K562 (cell line): ENCODE data around the gene TFAM. TPM values are rescaled to one million over a fixed set of nuclear protein-coding genes. Genes with fewer than 3 reads are reported as not detected.

Source experiments
- ATAC-seq: fragments of 200-7000 bp; cut with Tn5 transposase; 3 replicates; pipeline ENCODE4 v1.9.1; 2020; ENCODE audit warnings: moderate library complexity
- BruUV-seq: library from RNA; stranded (reverse); fragments of 400-500 nt; replicated peaks from 2 replicates; lab custom pipeline; 2021; lab: Mats Ljungman, UMichigan
- CTCF ChIA-PET: fragments of 300-600 bp; formaldehyde crosslinking; extraction: SDS; loops from one replicate; lab custom pipeline; 2021; ENCODE audit warnings: low intra/inter-chr PET ratio; lab: Yijun Ruan, JAX
- POLR2A ChIA-PET: fragments of 300-600, 350-650 bp; sonication (Branson Sonifier 250); formaldehyde crosslinking; extraction: SDS; loops from one replicate; lab custom pipeline; 2021; ENCODE audit warnings: antibody characterized with exemption, inconsistent platforms; lab: Yijun Ruan, JAX
- DNase-seq, 4 experiments: peaks; one replicate each; pipeline versions ENCODE4 v3.0.0 to v3.0.0-alpha.2; 2011 to 2018; ENCODE audit warnings: low spot score in 3 of 4, mixed read lengths in 3 of 4; ENCODE audit errors: extremely low read depth in 1 of 4
- FAIRE-seq: peaks from 2 replicates; lab custom pipeline; 2011; peaks lifted over from hg19 to GRCh38; lab: Jason Lieb, UNC
- H2AFZ ChIP-seq: 2 replicates; pipeline ENCODE4 v1.6.0; 2011; ENCODE audit warnings: low read depth, low read length, control low read depth, inconsistent platforms
- H3K27ac ChIP-seq: fragments of 200-600 bp; 3 replicates; pipeline ENCODE4 v1.8.0; 2011; ENCODE audit warnings: low read depth, mild to moderate bottlenecking, control low read depth, inconsistent platforms, low read length, moderate library complexity, mixed read lengths; ENCODE audit errors: extremely low read depth
- H3K27me3 ChIP-seq, 2 experiments: fragments of 300-600 bp in 1 of 2; 2 replicates in 1 of 2; 3 replicates in 1 of 2; pipeline versions ENCODE4 v1.6.0 to v1.8.0; 2011; ENCODE audit warnings: inconsistent platforms in 2 of 2, low read length in 2 of 2, mild to moderate bottlenecking in 1 of 2, mixed read lengths in 1 of 2, moderate library complexity in 1 of 2; ENCODE audit not compliant: control insufficient read depth in 2 of 2, insufficient read depth in 2 of 2
- H3K36me3 ChIP-seq: fragments of 300-600 bp; 3 replicates; pipeline ENCODE4 v1.8.0; 2011; ENCODE audit warnings: mild to moderate bottlenecking, low read length, inconsistent platforms; ENCODE audit not compliant: control insufficient read depth, insufficient read depth
- H3K4me1 ChIP-seq, 2 experiments: fragments of 200-600 bp in 1 of 2; replicated peaks in 1 of 2; 2 replicates in 1 of 2; 3 replicates in 1 of 2; pipeline versions ENCODE4 v1.5.1 to v1.8.0; 2011; ENCODE audit warnings: inconsistent platforms in 2 of 2, low read length in 2 of 2, mild to moderate bottlenecking in 1 of 2, mixed read lengths in 1 of 2, moderate library complexity in 1 of 2; ENCODE audit not compliant: control insufficient read depth in 2 of 2, insufficient read depth in 2 of 2
- H3K4me2 ChIP-seq: 2 replicates; pipeline ENCODE4 v1.6.1; 2011; ENCODE audit warnings: low read length, control low read depth, inconsistent platforms, mixed read lengths; ENCODE audit not compliant: insufficient read depth
- H3K4me3 ChIP-seq: fragments of 200-600 bp; sonication (generic), shearing (Covaris generic); 2 replicates; pipeline ENCODE4 v1.5.1; 2016; ENCODE audit warnings: control low read depth, inconsistent platforms
- H3K79me2 ChIP-seq: fragments of 200-600 bp; 3 replicates; pipeline ENCODE4 v1.8.0; 2011; ENCODE audit warnings: low read length, inconsistent platforms; ENCODE audit not compliant: control insufficient read depth, insufficient read depth
- H3K9ac ChIP-seq, 2 experiments: 2 replicates each; pipeline versions ENCODE4 v1.6.0 to v1.6.1; 2011; ENCODE audit warnings: low read depth in 2 of 2, low read length in 2 of 2, control low read depth in 1 of 2, inconsistent platforms in 1 of 2, mild to moderate bottlenecking in 1 of 2, mixed read lengths in 1 of 2; ENCODE audit not compliant: insufficient read depth in 1 of 2
- H3K9me1 ChIP-seq: one replicate; pipeline ENCODE4 v1.6.0; 2011; ENCODE audit warnings: inconsistent platforms, mild to moderate bottlenecking, low read length, moderate library complexity; ENCODE audit not compliant: control insufficient read depth, insufficient read depth
- H3K9me3 ChIP-seq: replicated peaks from 2 replicates; pipeline ENCODE4 v1.5.1; 2011; ENCODE audit warnings: low read depth, low read length, inconsistent platforms; ENCODE audit not compliant: control insufficient read depth, insufficient read depth
- H4K20me1 ChIP-seq: replicated peaks from 2 replicates; pipeline ENCODE4 v1.6.1; 2011; ENCODE audit warnings: low read length, inconsistent platforms, mixed read lengths; ENCODE audit not compliant: control insufficient read depth, insufficient read depth
- CXXC5 ChIP-seq: fragments of 250-450 bp; sonication (Bioruptor Pico); IDR thresholded peaks from 2 replicates; pipeline ENCODE4 v1.8.0; 2022; ENCODE audit warnings: inconsistent platforms, mild to moderate bottlenecking, moderate library complexity
- ETS2 ChIP-seq: IDR thresholded peaks from 2 replicates; pipeline ENCODE4 v1.6.1; 2016; ENCODE audit warnings: borderline replicate concordance, missing genetic modification characterization, mild to moderate bottlenecking, moderate library complexity, missing compliant biosample characterization; ENCODE audit not compliant: poor library complexity, severe bottlenecking
- FIP1L1 ChIP-seq: fragments of 200-400 bp; formaldehyde crosslinking; IDR thresholded peaks from 2 replicates; pipeline ENCODE4 v1.6.1; 2018; ENCODE audit warnings: mild to moderate bottlenecking, low read depth, low read length; ENCODE audit not compliant: poor library complexity, severe bottlenecking
- GATAD2B ChIP-seq: fragments of 450-650 bp; IDR thresholded peaks from 2 replicates; pipeline ENCODE4 v1.6.1; 2017; ENCODE audit warnings: mild to moderate bottlenecking, borderline replicate concordance
- HIVEP1 ChIP-seq: fragments of 250-450 bp; sonication (Bioruptor Pico); IDR thresholded peaks from 2 replicates; pipeline ENCODE4 v1.4.0; 2020; ENCODE audit warnings: mild to moderate bottlenecking
- MED1 ChIP-seq: sonication (generic); formaldehyde crosslinking; IDR thresholded peaks from 2 replicates; pipeline ENCODE4 v1.8.1; 2023; ENCODE audit warnings: missing genetic modification reagents, borderline replicate concordance
- RFX5 ChIP-seq: IDR thresholded peaks from 2 replicates; pipeline ENCODE4 v1.6.1; 2011; ENCODE audit warnings: low read depth, mild to moderate bottlenecking, improper control_type of control experiment, low read length
- SMAD2 ChIP-seq: fragments of 150-350 bp; IDR thresholded peaks from 2 replicates; pipeline ENCODE4 v1.6.1; 2014; ENCODE audit warnings: low read depth, mild to moderate bottlenecking, low read length
- SUPT5H ChIP-seq: fragments of 450-650 bp; IDR thresholded peaks from 2 replicates; pipeline ENCODE4 v1.6.1; 2016
- ZBTB43 ChIP-seq: sonication (generic); formaldehyde crosslinking; IDR thresholded peaks from 2 replicates; pipeline ENCODE4 v1.8.0; 2023; ENCODE audit warnings: mild to moderate bottlenecking, missing genetic modification reagents
- ZNF133 ChIP-seq: fragments of 250-450 bp; sonication (Bioruptor Pico); IDR thresholded peaks from 2 replicates; pipeline ENCODE4 v1.4.0; 2020; ENCODE audit warnings: mild to moderate bottlenecking
- ZNF316 ChIP-seq: fragments of 450-650 bp; IDR thresholded peaks from 2 replicates; pipeline ENCODE4 v1.6.1; 2016
- ZSCAN29 ChIP-seq: fragments of 450-650 bp; IDR thresholded peaks from 2 replicates; pipeline ENCODE4 v1.6.1; 2017
- ZSCAN32 ChIP-seq: fragments of 450-650 bp; formaldehyde crosslinking; IDR thresholded peaks from 2 replicates; pipeline ENCODE4 v1.4.0; 2020; ENCODE audit warnings: mild to moderate bottlenecking, moderate library complexity
- WGBS: fragments of 100-300 bp; shearing (Covaris generic); methylation state at CpG from one replicate; pipeline ENCODE4 v1.1.6; 2016; ENCODE audit warnings: low coverage, mixed read lengths; ENCODE audit not compliant: insufficient coverage; ENCODE audit errors: missing lambda C conversion rate; 5-methylcytosine and 5-hydroxymethylcytosine counted together
- in situ Hi-C: fragments of 300-500 bp; cut with MboI; formaldehyde crosslinking; loops from 4 replicates; pipeline ENCODE4 v1.15.0; 2018; ENCODE audit warnings: inconsistent platforms, mixed read lengths
- intact Hi-C: fragments of 100-400 bp; cut with micrococcal nuclease; formaldehyde crosslinking; loops from 2 replicates; pipeline ENCODE4 v1.14.2; 2022
- polyA plus RNA-seq, 8 experiments: library from polyadenylated mRNA; depleted of rRNA in 4 of 8; stranded (reverse) in 5 of 8; unstranded in 3 of 8; fragments of >200 nt; fragmentation: Nextera tagmentation in 2 of 8; fragmentation: Illumina TruSeq in 1 of 8; extraction: Ambion mirVana in 2 of 8; extraction: Trizol in 1 of 8; gene quantifications; 2 replicates each; pipeline versions ENCODE4 v1.2.1 to v1.2.3, GENCODE V29; 2011 to 2014; ENCODE audit warnings: inconsistent platforms in 1 of 8, missing spikeins in 1 of 8
- total RNA-seq, 7 experiments: library from RNA; depleted of rRNA in 6 of 7; stranded (reverse); fragments of >200 nt in 6 of 7; fragmentation: Illumina TruSeq in 2 of 7; extraction: Trizol in 2 of 7; gene quantifications; 2 replicates each; pipeline versions ENCODE4 v1.2.1 to v1.2.3, GENCODE V29; 2011 to 2021; ENCODE audit warnings: low replicate concordance in 1 of 7
- TF ChIP-seq, protein P1 (sequence below): fragments of 450-650 bp; IDR thresholded peaks from 2 replicates; pipeline ENCODE4 v1.6.1; 2017; ENCODE audit warnings: antibody characterized with exemption
- TF ChIP-seq, protein P2 (sequence below): sonication (generic); formaldehyde crosslinking; IDR thresholded peaks from 2 replicates; pipeline ENCODE4 v1.8.0; 2022; ENCODE audit warnings: mild to moderate bottlenecking, missing genetic modification reagents, borderline replicate concordance
- TF ChIP-seq, protein P3 (sequence below): fragments of 250-450 bp; sonication (Bioruptor Pico); IDR thresholded peaks from 2 replicates; pipeline ENCODE4 v1.5.0; 2022; ENCODE audit warnings: mild to moderate bottlenecking

TFAM gene
- total and polyA plus RNA-seq, 9 of the 15 experiments (the other 6 are each of a cell fraction or from before 2014, with no cell fraction given) = 74.3 to 227 (median 155) TPM

GRCh38 chr10:58433571-58433970, 48.4 kb downstream of the TFAM start:
- no TSS peak for BruUV-seq
- Histone ChIP-seq H3K27me3 (no peaks in the 10 kb centered on the region), H3K9me1 (no peaks in the 10 kb centered on the region), H3K4me3 (no peak overlapping the region), H3K27ac (no peak overlapping the region), H2AFZ (no peak overlapping the region), H3K4me1 (no peaks in the 10 kb centered on the region), H3K36me3 (no peaks in the 10 kb centered on the region), H4K20me1 (no peaks in the 10 kb centered on the region), H3K79me2 (no peaks in the 10 kb centered on the region), H3K4me2 (no peak overlapping the region), H3K9ac (no peak overlapping the region), H3K9me3 (no peaks in the 10 kb centered on the region)
- ChIA-PET POLR2A (no interaction called here), CTCF (no interaction called here)
- no peak for DNase-seq
- no peak for ATAC-seq
- FAIRE-seq = no peak
- in situ Hi-C loops (no loop called here), intact Hi-C loops (no loop called here)
- WGBS = 3% methylated on average over 5 of the region's 5 CpGs
- TF ChIP-seq SUPT5H = no peak
- no peak for TF ChIP-seq ZBTB43 (CRISPR knock-in tag)
- TF ChIP-seq, protein P1, sequence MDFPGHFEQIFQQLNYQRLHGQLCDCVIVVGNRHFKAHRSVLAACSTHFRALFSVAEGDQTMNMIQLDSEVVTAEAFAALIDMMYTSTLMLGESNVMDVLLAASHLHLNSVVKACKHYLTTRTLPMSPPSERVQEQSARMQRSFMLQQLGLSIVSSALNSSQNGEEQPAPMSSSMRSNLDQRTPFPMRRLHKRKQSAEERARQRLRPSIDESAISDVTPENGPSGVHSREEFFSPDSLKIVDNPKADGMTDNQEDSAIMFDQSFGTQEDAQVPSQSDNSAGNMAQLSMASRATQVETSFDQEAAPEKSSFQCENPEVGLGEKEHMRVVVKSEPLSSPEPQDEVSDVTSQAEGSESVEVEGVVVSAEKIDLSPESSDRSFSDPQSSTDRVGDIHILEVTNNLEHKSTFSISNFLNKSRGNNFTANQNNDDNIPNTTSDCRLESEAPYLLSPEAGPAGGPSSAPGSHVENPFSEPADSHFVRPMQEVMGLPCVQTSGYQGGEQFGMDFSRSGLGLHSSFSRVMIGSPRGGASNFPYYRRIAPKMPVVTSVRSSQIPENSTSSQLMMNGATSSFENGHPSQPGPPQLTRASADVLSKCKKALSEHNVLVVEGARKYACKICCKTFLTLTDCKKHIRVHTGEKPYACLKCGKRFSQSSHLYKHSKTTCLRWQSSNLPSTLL = no peak
- TF ChIP-seq RFX5 = no peak
- TF ChIP-seq SMAD2 = no peak
- TF ChIP-seq ZNF316 = no peak
- TF ChIP-seq FIP1L1 = no peak
- TF ChIP-seq GATAD2B = no peak
- TF ChIP-seq ZSCAN29 = no peak
- TF ChIP-seq ZNF133 = no peak
- TF ChIP-seq ZSCAN32 (CRISPR knock-in tag) = no peak
- TF ChIP-seq, protein P2, sequence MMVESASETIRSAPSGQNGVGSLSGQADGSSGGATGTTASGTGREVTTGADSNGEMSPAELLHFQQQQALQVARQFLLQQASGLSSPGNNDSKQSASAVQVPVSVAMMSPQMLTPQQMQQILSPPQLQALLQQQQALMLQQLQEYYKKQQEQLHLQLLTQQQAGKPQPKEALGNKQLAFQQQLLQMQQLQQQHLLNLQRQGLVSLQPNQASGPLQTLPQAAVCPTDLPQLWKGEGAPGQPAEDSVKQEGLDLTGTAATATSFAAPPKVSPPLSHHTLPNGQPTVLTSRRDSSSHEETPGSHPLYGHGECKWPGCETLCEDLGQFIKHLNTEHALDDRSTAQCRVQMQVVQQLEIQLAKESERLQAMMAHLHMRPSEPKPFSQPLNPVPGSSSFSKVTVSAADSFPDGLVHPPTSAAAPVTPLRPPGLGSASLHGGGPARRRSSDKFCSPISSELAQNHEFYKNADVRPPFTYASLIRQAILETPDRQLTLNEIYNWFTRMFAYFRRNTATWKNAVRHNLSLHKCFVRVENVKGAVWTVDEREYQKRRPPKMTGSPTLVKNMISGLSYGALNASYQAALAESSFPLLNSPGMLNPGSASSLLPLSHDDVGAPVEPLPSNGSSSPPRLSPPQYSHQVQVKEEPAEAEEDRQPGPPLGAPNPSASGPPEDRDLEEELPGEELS (CRISPR knock-in tag) = no peak
- no peak for TF ChIP-seq CXXC5 (CRISPR knock-in tag)
- no peak for TF ChIP-seq HIVEP1
- no peak for TF ChIP-seq MED1 (CRISPR knock-in tag)
- TF ChIP-seq, protein P3, sequence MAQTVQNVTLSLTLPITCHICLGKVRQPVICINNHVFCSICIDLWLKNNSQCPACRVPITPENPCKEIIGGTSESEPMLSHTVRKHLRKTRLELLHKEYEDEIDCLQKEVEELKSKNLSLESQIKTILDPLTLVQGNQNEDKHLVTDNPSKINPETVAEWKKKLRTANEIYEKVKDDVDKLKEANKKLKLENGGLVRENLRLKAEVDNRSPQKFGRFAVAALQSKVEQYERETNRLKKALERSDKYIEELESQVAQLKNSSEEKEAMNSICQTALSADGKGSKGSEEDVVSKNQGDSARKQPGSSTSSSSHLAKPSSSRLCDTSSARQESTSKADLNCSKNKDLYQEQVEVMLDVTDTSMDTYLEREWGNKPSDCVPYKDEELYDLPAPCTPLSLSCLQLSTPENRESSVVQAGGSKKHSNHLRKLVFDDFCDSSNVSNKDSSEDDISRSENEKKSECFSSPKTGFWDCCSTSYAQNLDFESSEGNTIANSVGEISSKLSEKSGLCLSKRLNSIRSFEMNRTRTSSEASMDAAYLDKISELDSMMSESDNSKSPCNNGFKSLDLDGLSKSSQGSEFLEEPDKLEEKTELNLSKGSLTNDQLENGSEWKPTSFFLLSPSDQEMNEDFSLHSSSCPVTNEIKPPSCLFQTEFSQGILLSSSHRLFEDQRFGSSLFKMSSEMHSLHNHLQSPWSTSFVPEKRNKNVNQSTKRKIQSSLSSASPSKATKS = no peak
- TF ChIP-seq ETS2 (tag) = no peak
